Stimulated activated CD4-positive, alpha-beta T cell treated with anti-CD3 and anti-CD28 coated beads, Interleukin-15, amount 100 ng/mL, for 1 hour (primary cell): ENCODE results near the gene SEMA4C.
"Not testable (repeated sequence)": the region's sequence is repeated elsewhere in the genome, so short reads cannot be mapped to it uniquely, and the experiment has no call there.

Experiments used
- DNase-seq, 2 donors: peaks; one replicate each; pipeline ENCODE4 v3.0.0-alpha.2; 2020; ENCODE audit warnings: low read depth in 1 of 2, low spot score in 1 of 2

Gene SEMA4C

DNA sequence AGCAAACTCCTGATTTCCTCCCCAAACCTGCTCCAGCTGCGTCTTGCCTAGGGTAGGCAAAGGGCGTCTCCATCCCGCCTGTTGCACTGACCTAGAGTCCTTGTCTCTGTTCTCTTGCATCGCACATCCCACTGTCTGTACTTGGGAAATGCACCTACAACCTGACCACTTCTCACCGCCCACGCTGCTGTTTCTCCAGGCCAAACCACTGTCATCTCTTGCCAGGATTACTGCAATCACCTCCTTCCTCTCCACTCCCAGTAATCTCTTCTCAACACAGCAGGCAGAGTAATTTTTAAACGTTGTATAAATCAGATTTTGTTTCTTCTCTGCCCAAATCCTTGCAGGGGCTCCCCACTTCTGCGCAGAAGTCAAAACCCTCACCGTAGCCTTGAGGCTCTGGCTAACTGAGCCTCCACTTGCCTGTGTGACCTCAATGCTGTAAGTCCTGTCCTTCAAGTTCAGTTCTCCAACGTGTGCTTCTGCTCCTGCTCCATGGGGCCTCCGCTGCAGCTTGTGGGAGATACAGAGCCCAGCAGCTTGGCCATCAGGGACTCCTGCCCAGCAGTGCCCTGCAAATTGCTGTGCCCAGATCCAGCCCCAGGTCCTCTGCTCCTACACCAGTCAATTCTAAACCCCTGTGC lies 27.7 kb upstream of the SEMA4C start:
- DNase-seq = no peak

DNA sequence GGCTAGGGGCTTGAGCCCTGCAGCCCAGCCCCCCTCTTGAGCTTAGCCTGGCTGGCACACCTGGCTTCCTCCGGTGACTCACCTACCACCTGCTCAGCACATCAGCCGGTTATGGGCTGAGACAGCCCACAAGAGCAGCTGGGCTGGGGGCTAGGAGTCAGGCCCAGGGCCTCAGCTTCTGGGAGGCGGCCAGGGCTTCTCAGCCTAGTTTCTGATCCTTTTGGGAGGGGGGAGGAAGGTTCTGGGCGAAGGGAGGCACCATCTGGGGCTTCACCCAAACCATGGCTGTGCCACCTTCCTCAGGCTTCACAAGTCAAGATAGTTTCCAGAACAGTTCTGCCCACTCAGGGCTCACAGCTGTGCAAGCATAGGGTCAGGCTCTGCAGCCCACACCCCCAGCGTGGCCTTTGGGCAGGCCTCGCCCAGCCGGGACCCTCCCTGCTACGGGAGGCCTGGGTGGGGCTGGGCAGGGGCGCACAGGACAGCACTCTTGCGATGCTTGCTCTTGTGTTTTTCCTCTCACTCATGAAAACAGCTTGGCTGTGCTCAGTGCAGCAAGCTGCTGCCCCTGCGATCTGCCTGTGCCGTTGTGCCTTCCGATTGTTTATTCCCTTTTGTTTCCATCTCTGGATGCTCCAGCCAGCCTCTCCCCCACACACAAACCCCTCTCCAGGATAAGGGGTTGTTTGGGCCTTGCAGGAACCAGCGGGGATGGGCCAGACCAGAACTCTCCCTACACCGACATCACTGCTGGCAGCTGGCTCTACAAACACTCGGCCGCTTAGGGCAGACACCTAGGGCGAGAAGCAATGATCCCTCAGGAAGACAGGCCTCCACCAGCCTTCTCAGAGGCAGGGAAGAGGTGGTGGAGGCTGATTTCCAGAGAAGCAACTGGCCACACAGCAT lies 26.1 kb upstream of the SEMA4C start:
- DNase-seq = no peak

DNA sequence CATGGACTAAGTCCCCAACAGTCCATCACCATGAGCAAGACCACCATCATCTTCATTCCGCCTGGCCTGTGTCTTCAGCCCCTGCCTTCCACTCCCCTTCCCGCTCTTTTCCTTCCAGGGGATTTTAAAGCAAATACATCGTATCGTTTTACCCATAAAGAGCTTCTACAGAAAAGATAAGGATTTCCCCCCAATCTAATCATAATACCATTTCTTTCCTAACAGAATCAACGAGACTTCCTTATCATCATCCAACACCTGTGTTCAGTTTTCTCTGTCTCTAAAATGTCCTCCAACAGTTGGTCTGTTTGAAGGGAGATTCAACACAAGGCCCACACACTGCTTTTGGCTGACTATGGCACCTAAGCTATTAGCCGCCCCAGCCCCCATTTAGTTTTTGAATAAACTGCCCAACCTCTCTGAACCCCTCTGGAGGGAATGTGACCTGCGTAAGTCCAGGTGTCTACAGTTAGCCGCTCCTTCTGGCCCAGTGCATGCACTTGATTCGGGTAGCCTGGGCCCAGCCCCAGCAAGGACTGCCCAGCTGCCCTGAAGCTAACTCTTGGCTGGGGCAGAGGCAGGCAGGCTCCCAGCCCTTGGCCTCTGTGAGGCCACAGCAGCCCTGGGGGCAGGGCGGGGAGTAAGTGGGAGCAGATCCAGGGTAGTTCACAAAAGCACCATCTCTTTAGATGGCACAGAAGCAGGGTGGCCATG lies 25.3 kb upstream of the SEMA4C start:
- no peak for DNase-seq

DNA sequence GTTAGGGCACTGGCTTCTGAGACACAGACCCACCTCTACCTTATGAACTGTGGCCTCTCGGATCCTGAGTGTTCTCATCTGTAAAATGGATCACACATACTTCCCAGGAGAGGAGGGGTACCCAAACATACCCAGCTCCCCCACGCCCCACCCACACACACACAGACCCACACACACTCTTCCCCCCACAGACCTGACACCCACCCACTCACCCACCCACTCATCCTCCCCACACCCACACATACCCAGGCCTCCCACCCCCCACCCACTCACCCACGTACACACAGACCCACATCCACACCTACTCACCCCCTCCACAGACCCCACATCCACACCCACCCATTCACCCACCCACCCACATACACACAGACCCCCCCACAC lies 24.3 kb upstream of the SEMA4C start:
- DNase-seq = no peak

DNA sequence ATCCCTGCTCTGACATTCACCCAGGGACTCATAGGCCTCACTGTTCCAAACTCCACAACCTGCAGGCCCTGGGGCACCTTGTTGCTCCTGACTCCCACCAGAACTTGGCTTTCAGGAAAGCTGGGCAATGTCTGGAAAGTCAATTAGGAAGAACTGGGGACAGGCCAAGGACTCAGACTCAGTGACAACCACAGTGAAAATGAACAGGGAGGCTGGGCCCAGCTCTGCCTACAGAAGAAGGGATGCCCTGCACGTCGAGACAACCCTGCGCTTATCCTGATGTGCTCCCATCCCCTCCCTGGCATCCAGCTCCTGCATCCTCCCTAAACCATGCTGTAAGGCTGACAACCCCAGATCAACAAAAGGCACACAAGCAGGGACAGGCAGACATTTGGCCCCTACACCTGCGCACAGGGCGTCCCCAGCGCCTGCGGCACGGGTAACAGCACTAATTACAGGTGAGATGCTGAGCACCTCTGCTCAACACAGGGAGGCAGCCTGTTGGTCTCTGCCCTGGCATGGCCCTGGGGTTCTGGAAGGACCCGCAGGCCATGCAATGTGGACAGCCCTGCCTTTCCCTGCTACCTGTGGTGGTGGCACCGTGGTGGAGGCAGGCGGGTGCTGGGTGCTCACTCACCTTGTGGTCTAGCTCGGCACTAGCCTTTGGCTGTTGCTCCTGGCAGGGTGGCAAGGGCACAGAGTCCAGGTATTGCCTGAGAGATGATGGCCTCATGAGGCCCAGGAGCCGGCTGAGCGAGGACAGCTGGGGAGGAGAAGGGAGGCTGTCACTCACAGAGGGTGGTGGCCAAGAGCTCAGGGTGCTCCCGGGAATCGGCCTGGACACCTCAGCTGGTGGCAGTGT lies 23.6 kb upstream of the SEMA4C start:
- no peak for DNase-seq

DNA sequence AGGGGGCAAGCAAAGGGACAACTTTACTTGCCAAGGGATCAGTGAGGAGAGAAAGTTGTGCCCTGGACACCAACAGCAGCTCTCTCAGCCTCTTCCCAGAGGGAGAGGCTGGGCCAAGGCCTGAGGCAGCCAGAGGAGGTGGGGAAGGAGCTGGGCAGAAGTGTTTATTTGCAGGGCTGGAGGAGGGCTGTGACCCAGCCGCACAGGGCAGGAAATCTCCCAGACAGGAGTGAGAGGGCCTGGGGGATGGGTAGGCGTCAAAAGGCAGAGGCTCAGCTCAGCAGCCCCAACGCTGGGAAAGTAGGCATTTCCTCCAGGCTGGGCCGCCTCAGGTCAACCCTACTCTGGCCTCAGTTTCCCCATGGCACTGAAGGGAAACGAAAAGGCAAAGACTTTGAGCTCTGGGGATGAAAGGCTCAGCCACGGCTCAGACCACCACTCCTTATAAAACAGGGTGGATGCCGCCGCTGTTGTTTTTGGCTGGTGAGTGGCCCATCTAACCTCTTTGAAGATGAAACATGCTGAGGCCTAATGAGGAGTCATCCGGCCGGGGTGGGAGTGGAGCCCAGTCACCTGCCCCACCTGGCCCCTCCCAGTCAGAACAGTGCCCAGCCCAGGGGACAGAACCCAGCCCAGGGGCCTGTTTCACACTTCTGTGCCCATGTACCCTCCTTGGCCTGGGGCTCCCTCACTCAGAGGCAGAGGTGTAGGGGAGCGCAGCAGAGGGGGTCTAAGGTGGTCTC lies 21.9 kb upstream of the SEMA4C start:
- DNase-seq = no peak

DNA sequence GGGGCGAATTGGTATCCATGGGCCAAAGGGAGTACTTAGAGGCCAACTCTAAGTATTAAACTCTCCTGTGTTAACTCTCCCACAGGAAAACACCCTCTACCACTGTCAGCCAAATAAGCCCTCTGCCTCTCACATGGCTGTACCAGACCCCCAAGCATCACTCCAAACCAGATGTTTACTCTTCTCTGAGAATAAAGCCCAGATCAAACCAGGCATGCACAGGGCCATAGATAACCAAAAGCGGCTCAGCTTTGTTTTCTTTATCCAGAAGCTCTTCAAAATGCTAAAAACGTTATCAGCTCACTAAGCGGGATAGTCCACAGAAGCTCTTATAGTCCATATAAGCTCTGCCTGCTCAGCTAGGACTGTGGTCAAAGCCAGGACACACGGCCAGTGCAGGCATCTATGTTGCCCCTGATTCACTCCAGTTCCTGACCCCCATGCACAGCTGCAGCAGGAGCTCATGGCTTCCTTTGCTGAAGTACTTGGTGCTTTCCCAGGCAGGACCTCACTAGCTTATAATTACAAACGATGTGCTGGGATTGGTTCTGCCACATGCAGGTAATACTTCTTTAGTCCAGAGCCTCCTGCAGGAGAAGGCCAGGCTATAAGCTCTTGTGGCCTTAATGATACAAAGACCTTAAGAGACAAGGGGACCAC lies 21.0 kb upstream of the SEMA4C start:
- DNase-seq = no peak

DNA sequence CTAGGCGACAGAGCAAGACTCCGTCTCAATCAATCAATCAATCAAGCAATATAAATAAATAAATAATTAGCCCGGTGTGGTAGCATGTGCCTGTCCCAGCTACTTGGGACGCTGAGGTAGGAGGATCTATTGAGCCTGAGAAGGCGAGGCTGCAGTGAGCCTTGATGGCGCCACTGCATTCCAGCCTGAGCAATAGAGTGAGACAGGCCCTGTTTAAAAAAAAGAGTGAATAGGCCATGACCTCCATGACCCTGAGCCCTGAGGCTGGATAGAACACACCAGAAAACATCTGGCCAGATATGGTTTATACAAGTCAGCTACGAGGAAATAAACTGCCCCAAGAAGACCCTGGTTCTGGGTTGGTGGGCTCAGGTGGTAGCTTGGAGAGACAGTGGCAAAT lies 20.4 kb upstream of the SEMA4C start:
- no peak for DNase-seq

DNA sequence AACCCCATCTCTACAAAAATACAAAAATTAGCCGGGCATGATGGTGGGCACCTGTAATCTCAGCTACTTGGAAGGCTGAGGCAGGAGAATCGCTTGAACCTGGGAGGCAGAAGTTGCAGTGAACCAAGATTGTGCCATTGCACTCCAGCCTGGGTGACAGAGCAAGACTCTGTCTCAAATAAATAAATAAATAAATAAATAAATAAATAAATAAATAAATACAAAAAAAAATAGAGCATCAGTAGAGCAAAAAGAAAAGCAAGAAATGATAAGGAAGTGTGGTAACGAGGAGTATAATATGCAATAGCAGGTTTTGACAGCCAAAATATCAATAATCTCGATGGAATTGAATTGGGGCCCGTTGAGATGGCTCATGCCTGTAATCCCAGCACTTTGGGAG lies 19.6 kb upstream of the SEMA4C start:
- not testable (repeated sequence) for DNase-seq

DNA sequence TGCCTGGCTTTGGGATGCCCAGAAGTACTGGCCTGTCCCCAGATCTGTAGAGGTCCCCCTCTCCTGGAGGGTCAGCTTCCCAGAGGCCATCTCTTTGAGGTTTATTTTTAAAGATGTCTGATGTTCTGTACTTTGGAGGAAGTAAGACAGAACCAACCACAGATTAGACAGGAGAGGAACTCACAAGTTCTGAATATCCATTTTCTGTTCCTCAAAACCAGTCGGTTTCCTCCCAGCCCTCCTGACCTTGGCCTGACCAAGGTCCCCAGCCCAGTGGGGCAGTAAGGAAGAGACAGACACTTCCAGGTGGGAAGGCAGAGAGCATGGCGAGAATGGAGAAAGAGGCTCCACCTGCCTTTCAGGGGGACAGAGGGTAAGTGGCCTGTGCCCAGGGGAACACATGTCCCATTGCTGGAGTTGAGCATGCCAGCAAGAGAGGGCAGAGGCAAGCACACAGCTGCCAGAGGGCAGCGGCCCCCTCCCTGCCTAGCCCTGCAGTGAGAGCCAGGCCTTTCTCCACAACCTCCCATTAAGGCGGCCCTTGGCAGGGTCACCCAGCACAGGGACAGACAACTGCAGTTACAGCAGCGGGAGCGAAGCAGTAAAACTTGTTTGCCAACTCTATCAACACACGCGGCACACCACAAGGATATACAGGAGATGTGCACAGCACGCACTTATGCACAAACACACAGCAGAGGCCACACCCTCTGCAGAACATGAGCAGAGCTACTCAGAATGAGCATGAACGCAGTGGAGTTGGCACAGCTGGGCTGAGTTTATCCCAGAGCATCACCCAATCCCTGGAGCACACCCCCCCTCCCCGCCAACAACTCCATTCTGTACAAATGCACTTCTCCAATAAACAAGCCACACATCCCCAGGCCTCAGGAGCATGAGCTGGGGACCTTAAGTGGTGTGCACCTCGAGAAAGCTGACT lies 18.5 kb upstream of the SEMA4C start:
- no peak for DNase-seq

DNA sequence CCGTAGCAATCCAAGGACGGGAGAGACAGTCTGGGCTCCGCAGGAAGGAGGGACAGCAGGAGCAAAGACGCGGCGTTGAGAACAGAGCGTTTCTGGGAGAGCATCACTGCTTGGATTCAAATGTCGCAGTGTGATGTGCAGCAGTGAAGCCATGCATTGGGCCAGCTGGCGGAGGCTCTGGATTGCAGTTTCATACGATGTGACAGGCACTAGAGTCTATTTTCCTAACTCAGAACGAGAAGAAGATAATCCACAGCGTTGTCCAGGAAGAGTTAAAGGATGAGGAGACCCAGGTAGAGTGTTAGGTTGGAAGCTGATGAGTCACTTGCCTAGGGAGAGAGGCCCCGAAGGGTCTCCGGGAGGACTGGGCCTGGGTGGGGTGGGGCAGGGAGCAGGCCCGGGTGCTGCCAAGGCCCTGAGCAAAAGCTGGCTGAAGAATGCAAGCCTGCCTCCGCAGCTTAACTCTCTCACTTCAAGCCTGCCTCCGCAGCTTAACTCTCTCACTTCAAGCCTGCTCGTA lies 17.7 kb upstream of the SEMA4C start:
- DNase-seq = no peak

DNA sequence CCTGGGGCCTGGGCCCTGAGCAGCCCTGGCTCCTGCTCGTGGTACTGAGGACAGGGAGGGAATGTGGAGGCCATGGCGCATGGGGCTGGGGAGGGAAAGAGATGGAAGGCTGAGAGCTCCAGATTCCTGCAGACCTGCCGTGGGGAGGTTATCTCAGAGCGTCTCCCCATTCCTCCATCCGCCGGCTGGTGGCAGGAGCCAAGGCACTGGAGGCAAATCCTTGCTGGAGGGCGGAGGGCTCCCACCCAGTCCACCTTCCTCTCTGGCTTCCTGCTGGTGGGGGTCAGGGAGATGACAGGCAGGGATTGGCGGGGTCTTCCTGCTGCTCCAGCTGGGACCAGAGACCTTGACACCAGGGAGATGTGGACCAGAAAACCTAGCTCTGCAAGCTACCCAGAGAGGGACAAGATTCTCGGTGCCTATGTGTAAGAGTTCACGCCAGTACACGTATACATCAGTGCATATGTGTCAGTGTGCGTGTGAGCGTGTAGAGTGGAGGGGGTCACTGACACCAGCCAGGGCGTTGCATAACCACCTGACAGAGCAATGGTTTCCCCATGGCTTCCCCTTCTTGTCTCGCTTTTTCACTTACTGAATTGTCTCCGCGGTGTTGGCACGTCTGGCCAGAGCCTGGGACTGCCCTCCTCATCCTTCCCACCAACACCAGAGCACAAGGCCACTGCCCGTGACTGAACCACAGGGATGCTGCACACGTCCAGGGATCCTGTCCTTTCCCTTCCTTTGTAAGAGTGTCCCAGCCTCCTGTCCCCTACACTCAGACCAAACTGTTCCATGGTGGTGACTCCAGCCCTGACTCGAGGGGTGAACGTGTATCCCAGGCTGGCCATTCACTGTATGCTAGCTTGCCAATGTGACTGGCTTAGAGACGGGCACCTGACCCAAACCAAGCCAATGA lies 15.8 kb upstream of the SEMA4C start:
- no peak for DNase-seq

DNA sequence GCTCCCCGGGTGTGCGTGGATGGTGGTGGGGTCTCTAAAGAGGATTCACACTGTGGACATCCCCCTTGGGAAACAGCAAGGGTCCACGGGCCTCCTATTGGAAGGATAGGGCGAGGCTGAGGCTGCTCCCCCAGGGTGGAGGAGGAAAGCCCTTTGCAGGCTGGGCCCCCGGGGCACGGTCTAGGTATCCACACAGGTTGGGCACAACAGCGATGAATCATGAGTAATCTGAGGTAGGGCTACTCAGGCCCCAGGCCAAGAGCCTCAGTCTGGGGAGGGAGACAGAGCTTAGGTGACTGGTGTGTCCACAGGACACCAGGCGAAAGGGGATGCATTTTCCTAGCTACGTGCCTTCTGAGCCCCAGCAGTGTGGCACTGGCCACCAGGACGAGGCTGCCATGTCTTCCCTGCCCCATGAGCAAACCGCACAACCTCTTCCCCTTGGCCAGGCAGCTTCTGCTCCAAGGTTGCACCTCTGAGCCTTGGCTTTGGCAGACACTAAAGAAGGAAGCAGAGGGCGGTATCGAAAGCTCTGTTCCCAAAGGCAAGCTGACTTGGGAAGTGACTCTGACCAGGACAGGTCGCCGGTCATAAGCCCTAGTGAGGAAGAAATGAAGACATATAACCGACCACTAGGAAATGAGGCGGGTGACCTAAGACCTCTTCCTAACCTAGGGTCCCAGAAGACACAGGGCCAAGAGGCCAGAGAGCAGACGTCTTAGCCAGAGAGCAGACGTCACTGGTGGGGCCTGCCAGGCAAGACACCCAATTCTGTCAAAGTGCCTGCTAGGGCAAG lies 14.6 kb upstream of the SEMA4C start:
- DNase-seq = no peak

DNA sequence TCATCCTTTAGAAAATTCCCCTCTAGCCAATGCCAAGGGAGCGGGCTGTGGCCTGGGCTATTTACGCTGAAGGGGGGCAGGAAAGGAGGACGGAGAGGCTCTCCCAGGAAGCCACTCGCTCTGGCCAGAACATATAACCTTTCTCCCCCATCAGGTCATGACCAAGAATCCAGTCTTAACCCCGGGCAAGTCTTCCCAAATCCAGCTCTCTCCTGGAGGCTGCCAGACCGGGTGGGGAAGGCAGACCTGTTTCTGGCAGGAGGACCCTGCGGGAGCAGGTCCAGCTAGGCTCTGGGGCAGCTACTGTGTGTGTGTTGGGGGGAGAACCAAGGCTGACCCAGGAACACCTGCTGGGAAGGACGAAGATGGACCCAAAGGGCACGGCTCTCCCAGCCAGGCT lies 13.4 kb upstream of the SEMA4C start:
- no peak for DNase-seq

DNA sequence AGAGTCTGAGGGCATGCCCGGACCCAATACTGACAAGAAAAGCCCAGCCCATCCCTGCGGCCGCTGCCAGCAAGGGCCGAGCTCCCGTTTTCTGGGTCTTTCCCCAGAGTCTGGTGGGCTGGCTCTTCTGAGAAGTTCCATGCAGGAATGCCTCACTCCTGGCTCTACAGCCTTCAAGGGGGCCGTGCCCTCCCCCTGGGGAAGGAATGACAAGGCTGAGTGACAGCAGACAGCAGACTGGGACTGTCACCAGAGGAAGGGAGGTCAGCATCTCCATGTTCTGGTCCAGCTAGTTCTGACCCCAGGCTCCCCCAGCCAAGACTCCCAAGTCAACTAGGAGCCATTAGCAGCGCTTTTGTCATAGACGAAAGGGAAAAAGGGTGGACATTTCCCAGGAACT lies 13.0 kb upstream of the SEMA4C start:
- DNase-seq = no peak

DNA sequence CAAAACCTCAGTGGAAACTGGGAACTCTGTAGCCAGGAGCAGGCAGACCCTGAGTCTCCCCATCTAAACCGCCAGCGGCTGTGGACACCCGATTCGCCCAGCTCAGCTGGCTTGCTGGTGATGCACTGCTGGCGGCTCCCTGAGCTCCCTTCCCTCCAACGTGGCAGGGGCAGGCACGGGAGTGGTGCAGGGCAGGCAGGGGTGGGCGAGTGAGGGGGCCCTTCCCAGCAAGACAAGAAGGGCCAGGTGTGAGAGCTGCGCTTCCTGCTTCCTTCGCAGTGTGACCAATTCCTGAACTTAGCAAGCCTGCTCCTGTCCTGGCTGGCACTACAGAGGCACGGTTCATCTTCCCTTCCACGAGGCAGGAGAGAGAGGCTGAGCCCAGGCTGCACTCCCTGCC lies 12.3 kb upstream of the SEMA4C start:
- DNase-seq = no peak
